KMS-11 (cell line): ENCODE results near the gene SULT1A2.
"Not testable (repeated sequence)": the region's sequence is repeated elsewhere in the genome, so short reads cannot be mapped to it uniquely, and the experiment has no call there.

ENCODE experiments used
- H2AFZ ChIP-seq: fragments of 200-600 bp; sonication (generic); 2 replicates; pipeline ENCODE4 v1.6.1; 2016; ENCODE audit warnings: antibody characterized with exemption, mixed run types, low read depth
- H3K27ac ChIP-seq: fragments of 200-600 bp; sonication (generic); 2 replicates; pipeline ENCODE4 v1.6.1; 2016; ENCODE audit warnings: mild to moderate bottlenecking, mixed run types
- H3K27me3 ChIP-seq: fragments of 200-600 bp; sonication (generic); 2 replicates; pipeline ENCODE4 v1.6.1; 2017; ENCODE audit warnings: mild to moderate bottlenecking, low read depth, mixed run types, moderate library complexity; ENCODE audit not compliant: insufficient read depth
- H3K36me3 ChIP-seq: fragments of 200-600 bp; sonication (generic); 2 replicates; pipeline ENCODE4 v1.6.1; 2017; ENCODE audit warnings: mild to moderate bottlenecking, mixed run types; ENCODE audit not compliant: insufficient read depth
- H3K4me1 ChIP-seq: fragments of 200-600 bp; sonication (generic); 2 replicates; pipeline ENCODE4 v1.6.1; 2016; ENCODE audit warnings: mild to moderate bottlenecking, low read depth, mixed run types; ENCODE audit not compliant: poor library complexity, severe bottlenecking
- H3K4me2 ChIP-seq: fragments of 200-600 bp; sonication (generic); 2 replicates; pipeline ENCODE4 v1.7.0; 2016; ENCODE audit warnings: mild to moderate bottlenecking, mixed run types
- H3K4me3 ChIP-seq: fragments of 200-600 bp; sonication (generic); IDR thresholded peaks from 2 replicates; pipeline ENCODE4 v1.6.1; 2017; ENCODE audit warnings: low read depth, low read length, mixed read lengths; ENCODE audit not compliant: insufficient read depth
- H3K79me2 ChIP-seq: fragments of 200-600 bp; sonication (generic); 2 replicates; pipeline ENCODE4 v1.6.1; 2016; ENCODE audit warnings: low read depth, mixed run types; ENCODE audit not compliant: insufficient read depth
- H3K9ac ChIP-seq: fragments of 200-600 bp; sonication (generic); 2 replicates; pipeline ENCODE4 v1.6.1; 2016; ENCODE audit warnings: mild to moderate bottlenecking, mixed run types
- H4K20me1 ChIP-seq: fragments of 200-600 bp; sonication (generic); 2 replicates; pipeline ENCODE4 v1.6.1; 2016; ENCODE audit warnings: mild to moderate bottlenecking, mixed run types; ENCODE audit not compliant: insufficient read depth
- TF ChIP-seq, protein P1 (sequence below): fragments of 200-600 bp; sonication (generic); conservative IDR thresholded peaks from 2 replicates; pipeline ENCODE4 v1.6.1; 2017; ENCODE audit warnings: low read depth, mild to moderate bottlenecking, antibody characterized with exemption, low read length, moderate library complexity, mixed read lengths

Gene SULT1A2

DNA sequence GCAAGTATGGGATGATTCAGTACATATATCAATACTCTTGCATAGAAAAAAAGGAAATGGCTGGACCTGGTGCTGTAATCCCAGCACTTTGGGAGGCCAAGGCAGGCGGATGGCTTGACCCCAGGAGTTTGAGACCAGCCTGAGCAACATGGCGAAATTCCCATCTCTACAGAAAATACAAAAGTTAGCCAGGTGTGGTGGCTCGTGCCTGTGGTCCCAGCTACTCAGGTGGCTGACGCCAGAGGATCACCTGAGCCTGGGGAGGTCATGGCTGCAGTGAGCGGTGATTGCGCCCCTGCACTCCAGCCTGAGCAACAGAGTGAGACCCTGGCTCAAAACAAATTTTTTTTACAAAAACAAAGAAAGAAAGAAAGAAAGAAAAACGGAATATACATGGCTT, 50.2 kb downstream of the SULT1A2 start:
- no peak overlapping the region for H2AFZ ChIP-seq
- no peaks in the 10 kb centered on the region for H3K27me3 ChIP-seq
- peaks cover 15% of the 10 kb centered on the region for H3K4me1 ChIP-seq
- no peak overlapping the region for H3K27ac ChIP-seq
- TF ChIP-seq, protein P1, sequence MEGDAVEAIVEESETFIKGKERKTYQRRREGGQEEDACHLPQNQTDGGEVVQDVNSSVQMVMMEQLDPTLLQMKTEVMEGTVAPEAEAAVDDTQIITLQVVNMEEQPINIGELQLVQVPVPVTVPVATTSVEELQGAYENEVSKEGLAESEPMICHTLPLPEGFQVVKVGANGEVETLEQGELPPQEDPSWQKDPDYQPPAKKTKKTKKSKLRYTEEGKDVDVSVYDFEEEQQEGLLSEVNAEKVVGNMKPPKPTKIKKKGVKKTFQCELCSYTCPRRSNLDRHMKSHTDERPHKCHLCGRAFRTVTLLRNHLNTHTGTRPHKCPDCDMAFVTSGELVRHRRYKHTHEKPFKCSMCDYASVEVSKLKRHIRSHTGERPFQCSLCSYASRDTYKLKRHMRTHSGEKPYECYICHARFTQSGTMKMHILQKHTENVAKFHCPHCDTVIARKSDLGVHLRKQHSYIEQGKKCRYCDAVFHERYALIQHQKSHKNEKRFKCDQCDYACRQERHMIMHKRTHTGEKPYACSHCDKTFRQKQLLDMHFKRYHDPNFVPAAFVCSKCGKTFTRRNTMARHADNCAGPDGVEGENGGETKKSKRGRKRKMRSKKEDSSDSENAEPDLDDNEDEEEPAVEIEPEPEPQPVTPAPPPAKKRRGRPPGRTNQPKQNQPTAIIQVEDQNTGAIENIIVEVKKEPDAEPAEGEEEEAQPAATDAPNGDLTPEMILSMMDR, result no peak
- H4K20me1 ChIP-seq, result no peaks in the 10 kb centered on the region
- no peak overlapping the region for H3K4me3 ChIP-seq
- H3K4me2 ChIP-seq, result no peak overlapping the region
- no peak overlapping the region for H3K9ac ChIP-seq
- H3K79me2 ChIP-seq, result no peaks in the 10 kb centered on the region
- no peaks in the 10 kb centered on the region for H3K36me3 ChIP-seq

DNA sequence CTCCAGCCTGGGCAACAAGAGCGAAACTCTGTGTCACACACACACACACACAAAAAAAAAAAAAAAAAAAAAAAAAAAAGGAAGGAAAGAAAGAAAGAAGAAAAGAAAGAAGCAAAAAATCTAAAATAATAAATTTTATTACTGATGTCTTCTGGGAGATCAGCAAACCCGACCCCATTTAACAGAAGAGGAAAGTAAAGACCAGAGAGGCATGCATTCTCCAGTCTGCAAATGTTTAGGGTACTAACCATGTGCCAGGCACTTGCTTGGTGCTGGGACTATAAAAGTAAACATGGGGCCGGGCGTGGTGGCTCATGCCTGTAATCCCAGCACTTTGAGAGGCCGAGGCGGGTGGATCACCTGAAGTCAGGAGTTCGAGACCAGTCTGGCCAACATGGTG, 50.9 kb downstream of the SULT1A2 start:
- H3K79me2 ChIP-seq, H3K27ac ChIP-seq, H3K4me2 ChIP-seq, H2AFZ ChIP-seq, H4K20me1 ChIP-seq, H3K9ac ChIP-seq, H3K4me3 ChIP-seq, H3K27me3 ChIP-seq, H3K36me3 ChIP-seq: not testable (repeated sequence)
- peaks cover 15% of the 10 kb centered on the region for H3K4me1 ChIP-seq

DNA sequence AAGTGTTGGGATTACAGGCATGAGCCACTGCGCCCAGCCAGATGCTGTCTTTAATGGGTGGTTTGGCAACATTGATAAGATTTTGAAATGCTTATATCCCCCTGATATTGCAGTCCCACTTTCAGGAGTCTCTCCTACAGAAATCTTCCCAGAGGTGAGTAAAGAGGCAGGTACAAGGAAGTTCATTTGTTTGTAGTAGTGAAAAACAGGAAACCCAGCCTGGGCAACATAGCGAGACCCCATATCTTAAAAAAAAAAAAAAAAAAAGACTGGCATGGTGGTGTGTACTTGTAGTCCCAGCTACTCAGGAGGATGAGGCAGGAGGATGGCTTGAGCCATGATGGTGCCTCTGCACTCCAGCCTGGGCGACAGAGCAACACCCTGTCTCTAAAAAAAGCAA, 51.9 kb downstream of the SULT1A2 start:
- Histone ChIP-seq H3K9ac (no peak overlapping the region), H3K27ac (no peak overlapping the region), H3K27me3 (no peaks in the 10 kb centered on the region), H3K4me2 (no peak overlapping the region), H3K79me2 (no peaks in the 10 kb centered on the region), H3K4me3 (no peak overlapping the region), H3K4me1 (peaks cover 15% of the 10 kb centered on the region), H4K20me1 (no peaks in the 10 kb centered on the region), H2AFZ (no peak overlapping the region), H3K36me3 (no peaks in the 10 kb centered on the region)
- TF ChIP-seq, protein P1, result no peak

GRCh38 chr16:28543072-28543471, 53.8 kb downstream of the SULT1A2 start:
- Histone ChIP-seq H3K36me3 (no peaks in the 10 kb centered on the region), H3K4me1 (peaks cover 12% of the 10 kb centered on the region), H3K27me3 (no peaks in the 10 kb centered on the region), H3K4me3 (no peak overlapping the region), H3K79me2 (no peaks in the 10 kb centered on the region), H3K27ac (no peak overlapping the region), H4K20me1 (no peaks in the 10 kb centered on the region), H3K4me2 (peak overlapping the region; percentile 26; the same call in 1 of the 2 replicates), H3K9ac (no peak overlapping the region), H2AFZ (peak overlapping the region; percentile 23; the same call in 1 of the 2 replicates)
- TF ChIP-seq, protein P1, result no peak

DNA sequence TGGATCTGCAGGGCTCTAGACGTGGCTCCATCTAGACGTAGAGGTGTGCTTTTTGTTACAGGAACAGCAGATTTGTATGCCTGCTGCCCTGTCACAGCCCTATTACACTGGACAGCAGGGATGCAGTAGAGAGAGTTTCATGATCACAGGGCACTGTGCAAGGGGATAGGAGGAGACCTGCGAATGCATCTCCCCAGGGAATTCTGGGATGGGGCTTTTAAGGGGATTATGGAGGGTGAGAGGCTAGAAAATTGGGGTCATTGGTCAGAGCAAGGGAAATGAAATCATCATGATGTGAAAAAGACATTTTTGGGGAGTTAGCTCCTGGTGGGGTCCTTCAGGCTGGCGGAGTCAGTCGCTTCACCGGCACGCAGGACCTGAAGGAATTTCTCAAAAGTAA, 54.2 kb downstream of the SULT1A2 start:
- Histone ChIP-seq H3K79me2 (no peaks in the 10 kb centered on the region), H4K20me1 (no peaks in the 10 kb centered on the region), H3K4me2 (peak overlapping the region; percentile 26; the same call in 1 of the 2 replicates), H3K9ac (no peak overlapping the region), H3K4me1 (peaks cover 12% of the 10 kb centered on the region), H3K4me3 (no peak overlapping the region), H3K27ac (no peak overlapping the region), H3K36me3 (no peaks in the 10 kb centered on the region), H3K27me3 (no peaks in the 10 kb centered on the region), H2AFZ (peak overlapping the region; percentile 23; the same call in 1 of the 2 replicates)
- TF ChIP-seq, protein P1, result no peak
